KG1 (cell line): Measurements from ENCODE around the gene UBE3B.

Experiments
- DNase-seq: peaks from one replicate; lab custom pipeline; 2025; lab: John Stamatoyannopoulos, UW

Gene UBE3B

GRCh38 chr12:109529691-109530640 lies 52.5 kb downstream of the UBE3B start:
- DNase-seq = no peak

DNA sequence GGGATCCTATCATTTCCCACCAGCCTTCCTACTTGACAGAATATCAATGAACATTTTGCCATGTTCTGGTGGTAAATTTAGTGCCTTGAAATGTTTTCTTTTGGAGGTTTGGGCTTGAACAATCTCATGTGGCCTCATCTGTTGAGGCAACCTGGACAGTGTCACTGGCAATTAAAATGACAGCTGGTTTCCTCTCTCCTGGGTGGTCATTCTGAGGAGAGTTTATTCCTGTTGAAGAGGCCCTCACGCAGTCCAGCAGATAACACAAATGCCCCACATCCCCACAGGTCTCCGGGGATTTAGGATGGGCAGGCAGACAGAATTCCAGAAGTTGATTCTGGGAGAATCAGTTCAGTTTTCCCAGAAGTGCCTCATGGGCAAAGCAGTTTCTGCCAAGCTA lies 54.0 kb downstream of the UBE3B start:
- DNase-seq = no peak

- no peak for DNase-seq
These were observed 55.5 kb downstream of the UBE3B start for GRCh38 chr12:109532721-109533486.

GRCh38 chr12:109533487-109533740 lies 56.0 kb downstream of the UBE3B start:
- DNase-seq = no peak

GRCh38 chr12:109534456-109534855 lies 57.0 kb downstream of the UBE3B start:
- DNase-seq = no peak

DNA sequence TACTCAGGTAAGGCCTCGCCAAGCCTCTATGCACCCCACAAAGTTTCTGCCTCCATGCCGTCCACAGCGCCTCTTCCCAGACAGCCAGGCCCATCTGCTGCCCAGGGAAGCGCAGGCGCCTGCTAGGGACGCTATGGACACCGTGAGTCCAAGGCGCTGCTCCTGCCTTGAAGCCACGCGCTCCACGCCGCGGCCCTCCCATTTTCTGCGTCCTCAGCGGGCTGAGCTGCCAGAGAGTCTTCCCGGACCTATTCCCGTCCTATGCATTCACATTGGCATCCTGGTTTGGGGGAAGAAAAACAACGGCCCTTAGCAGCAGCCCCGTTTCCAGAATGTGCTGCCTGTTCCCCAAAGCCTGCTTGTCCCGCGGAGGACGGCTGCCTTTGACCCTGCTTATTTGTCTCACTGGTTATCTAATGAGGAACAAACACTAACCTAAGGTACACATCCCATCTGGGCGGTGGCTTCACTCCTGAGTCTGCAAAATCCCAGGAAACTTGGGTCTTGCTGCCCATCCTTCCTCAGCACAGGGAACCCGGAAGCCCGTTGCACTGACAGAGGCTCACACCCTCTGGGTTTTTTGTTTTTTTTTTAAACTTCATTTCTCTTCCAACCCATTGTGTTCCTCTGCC lies 57.9 kb downstream of the UBE3B start:
- DNase-seq = no peak

GRCh38 chr12:109535863-109536250 lies 58.4 kb downstream of the UBE3B start:
- no peak for DNase-seq

DNA sequence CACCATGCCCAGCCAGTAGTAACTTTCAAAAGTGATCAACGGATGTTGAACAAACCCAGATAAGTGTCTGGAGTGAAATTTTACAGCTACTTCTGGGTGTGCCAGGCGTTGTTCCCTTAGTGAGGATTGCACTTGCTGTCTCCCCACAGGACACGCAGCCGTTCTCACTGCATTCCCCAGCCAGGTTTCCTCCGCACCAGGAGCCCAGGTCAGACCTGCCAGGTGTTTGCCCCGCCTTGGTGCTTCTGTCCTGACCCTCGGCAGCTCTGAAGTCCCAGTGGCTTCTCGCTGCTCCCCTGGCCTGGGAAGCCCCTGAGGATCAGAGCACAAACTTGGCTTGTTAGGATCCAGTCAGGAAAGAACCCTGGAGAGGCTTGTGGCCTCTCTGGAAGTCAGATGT lies 59.7 kb downstream of the UBE3B start:
- no peak for DNase-seq

DNA sequence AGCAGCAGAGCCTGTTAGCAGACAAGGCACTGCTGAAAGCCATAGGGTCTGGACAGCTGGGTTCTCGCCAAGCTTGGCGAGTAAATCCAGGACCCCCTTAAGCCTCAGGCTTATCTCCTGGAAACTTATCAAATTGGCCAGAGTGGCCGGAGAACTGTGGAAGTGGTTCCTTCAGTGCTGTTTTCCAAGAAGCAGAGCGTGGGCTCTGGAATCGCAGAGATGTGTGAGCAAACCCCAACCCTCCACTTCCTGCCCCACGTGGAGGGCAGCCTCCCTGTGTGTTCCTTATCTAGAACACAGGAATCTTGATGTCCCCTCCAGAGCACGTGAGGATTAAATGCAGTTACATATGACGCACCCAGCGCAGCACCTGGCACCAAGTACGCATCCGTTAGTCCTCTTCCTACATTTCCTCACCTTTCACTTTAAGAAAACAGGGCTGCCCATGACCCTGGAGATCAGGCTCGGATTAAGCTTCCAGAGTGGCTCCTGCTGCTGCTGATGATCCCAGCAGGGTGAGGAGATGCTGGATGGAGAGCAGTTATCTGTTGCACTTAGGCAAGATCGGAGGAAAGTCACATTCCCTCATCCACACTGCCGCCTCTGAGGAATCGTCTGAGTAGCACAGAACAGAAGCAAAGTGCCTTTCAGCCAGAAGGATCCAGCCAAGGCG lies 60.9 kb downstream of the UBE3B start:
- DNase-seq = no peak

- no peak for DNase-seq
These were observed 62.1 kb downstream of the UBE3B start for GRCh38 chr12:109539508-109539907.

- no peak for DNase-seq
These were observed 63.3 kb downstream of the UBE3B start for GRCh38 chr12:109540526-109541412.

GRCh38 chr12:109541413-109541726 lies 63.9 kb downstream of the UBE3B start:
- DNase-seq = no peak

GRCh38 chr12:109542014-109542413 lies 64.6 kb downstream of the UBE3B start:
- DNase-seq = no peak

- no peak for DNase-seq
These were observed 65.4 kb downstream of the UBE3B start for GRCh38 chr12:109542876-109543275.

DNA sequence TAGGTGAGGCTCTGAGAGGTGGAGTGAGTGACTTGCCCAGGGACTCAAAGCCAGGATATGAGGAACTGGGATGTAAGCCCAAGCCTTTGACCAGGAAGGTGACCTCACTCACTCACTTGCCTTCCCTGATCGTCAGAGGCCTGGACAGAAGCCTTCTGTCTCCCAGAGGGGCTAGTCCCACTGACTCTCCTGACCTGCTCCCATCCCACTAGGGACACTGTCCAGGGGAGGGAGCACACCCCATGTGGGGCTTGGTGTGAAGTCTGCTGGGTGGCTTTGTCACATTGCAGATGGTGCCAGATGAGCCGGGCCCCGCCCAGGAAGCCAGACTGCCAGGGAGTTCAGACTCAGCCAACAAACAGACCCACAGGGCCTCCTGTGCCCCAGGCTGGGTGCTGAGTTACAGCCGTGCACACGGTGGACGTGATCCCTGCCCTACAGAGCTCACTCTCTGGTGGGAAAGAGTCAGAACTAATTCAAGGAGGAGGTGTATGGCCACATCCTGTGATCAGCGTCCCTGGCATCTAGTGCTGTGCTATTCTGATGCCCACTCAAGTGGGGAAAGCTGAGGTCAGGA lies 67.6 kb downstream of the UBE3B start:
- no peak for DNase-seq

DNA sequence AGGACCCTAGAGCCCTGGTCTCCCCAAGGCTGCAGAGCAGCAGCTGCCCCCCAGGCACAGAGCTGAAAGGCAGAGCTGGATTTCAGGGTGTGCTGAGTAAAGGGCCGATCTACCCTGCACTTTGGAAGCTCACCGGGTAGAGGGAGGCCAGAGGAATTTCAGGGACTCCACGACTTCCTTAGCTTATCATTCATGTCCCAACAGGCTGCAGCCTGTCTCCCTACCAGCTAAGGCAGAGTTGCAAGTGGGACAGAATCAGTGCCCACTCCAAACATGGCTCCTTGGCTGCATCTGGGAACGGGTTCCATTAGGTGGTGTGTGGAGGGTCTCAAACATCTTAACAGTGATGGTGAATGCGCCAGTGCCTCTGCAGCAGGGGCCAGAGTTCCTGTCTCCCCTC lies 68.4 kb downstream of the UBE3B start:
- no peak for DNase-seq

- no peak for DNase-seq
These were observed 69.9 kb downstream of the UBE3B start for GRCh38 chr12:109547286-109547685.

DNA sequence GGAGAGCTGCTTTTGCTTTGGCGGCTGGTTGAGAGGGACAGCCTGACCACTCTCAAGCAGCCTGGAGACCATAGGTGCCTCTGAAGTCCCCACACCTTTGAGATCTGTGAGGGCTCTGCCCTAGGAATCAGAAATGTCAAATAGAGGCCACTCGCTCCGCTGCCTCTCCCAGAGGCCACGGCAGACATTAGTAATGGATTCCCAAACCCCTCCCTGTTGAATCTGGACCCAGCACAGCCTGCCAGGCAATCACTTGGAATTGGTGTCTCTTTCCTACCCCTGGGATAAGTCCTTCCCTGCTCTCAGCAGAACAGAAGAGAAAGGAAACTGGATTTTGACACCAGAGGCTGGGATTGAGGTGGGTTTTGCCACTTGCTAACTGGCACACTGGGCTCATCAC lies 70.8 kb downstream of the UBE3B start:
- DNase-seq = no peak

- no peak for DNase-seq
These were observed 72.3 kb downstream of the UBE3B start for GRCh38 chr12:109549613-109550270.

- no peak for DNase-seq
These were observed 72.8 kb downstream of the UBE3B start for GRCh38 chr12:109550281-109550680.

GRCh38 chr12:109551108-109551507 lies 73.7 kb downstream of the UBE3B start:
- DNase-seq = no peak
